Panc1 (cell line): ENCODE results near the gene KATNAL2. TPM values are rescaled to one million over a fixed set of nuclear protein-coding genes. Genes with fewer than 3 reads are reported as not detected.

Experiments used
- ATAC-seq: fragments of 200-7000 bp; cut with Tn5 transposase; 2 replicates; pipeline ENCODE4 v1.9.1; 2020; ENCODE audit warnings: mild to moderate bottlenecking, moderate library complexity
- BruUV-seq: library from RNA; stranded (reverse); fragments of 400-500 nt; replicated peaks from 2 replicates; lab custom pipeline; 2021; lab: Mats Ljungman, UMichigan
- CTCF ChIA-PET: fragments of 300-600 bp; sonication (Branson Sonifier 250); formaldehyde crosslinking; loops from one replicate; lab custom pipeline; 2022; ENCODE audit warnings: antibody characterized with exemption; lab: Charles Lee
- POLR2A ChIA-PET: fragments of 300-600 bp; sonication (Branson Sonifier 250); formaldehyde crosslinking; loops from one replicate; lab custom pipeline; 2022; ENCODE audit warnings: antibody characterized with exemption; lab: Charles Lee
- DNase-seq: peaks from one replicate; pipeline ENCODE4 v3.0.0-alpha.2; 2010; ENCODE audit warnings: low read depth, low spot score
- H3K27ac ChIP-seq: 2 replicates; pipeline ENCODE4 v1.5.1; 2011; ENCODE audit warnings: mild to moderate bottlenecking, low read length, inconsistent platforms
- H3K27me3 ChIP-seq: fragments of 200-500 bp; sonication (Bioruptor generic); 2 replicates; pipeline ENCODE4 v1.6.0; 2014; ENCODE audit warnings: low read length, inconsistent platforms; ENCODE audit not compliant: control insufficient read depth, insufficient read depth
- H3K36me3 ChIP-seq: fragments of 200-500 bp; sonication (Bioruptor generic); 2 replicates; pipeline ENCODE4 v1.5.1; 2014; ENCODE audit warnings: inconsistent platforms, mild to moderate bottlenecking, low read length, moderate library complexity; ENCODE audit not compliant: control insufficient read depth, insufficient read depth
- H3K4me1 ChIP-seq: 2 replicates; pipeline ENCODE4 v1.5.1; 2011; ENCODE audit warnings: inconsistent platforms, mild to moderate bottlenecking, low read length, moderate library complexity; ENCODE audit not compliant: control insufficient read depth, insufficient read depth
- H3K4me3 ChIP-seq, 2 experiments: 2 replicates each; pipeline ENCODE4 v1.5.1; 2011 to 2012; ENCODE audit warnings: low read depth in 2 of 2, low read length in 2 of 2, mild to moderate bottlenecking in 2 of 2, inconsistent platforms in 1 of 2, moderate library complexity in 1 of 2
- H3K9me3 ChIP-seq: fragments of 200-500 bp; sonication (Bioruptor generic); 2 replicates; pipeline ENCODE4 v1.5.1; 2014; ENCODE audit warnings: low read depth, mild to moderate bottlenecking, inconsistent platforms, low read length, moderate library complexity; ENCODE audit not compliant: control insufficient read depth, insufficient read depth
- POLR2AphosphoS5 ChIP-seq: IDR thresholded peaks from 2 replicates; pipeline ENCODE4 v1.6.1; 2012; ENCODE audit warnings: mild to moderate bottlenecking, low read depth, low read length, moderate library complexity
- SIN3A ChIP-seq: IDR thresholded peaks from 2 replicates; pipeline ENCODE4 v1.6.1; 2012; ENCODE audit warnings: low read depth, mild to moderate bottlenecking, low read length, moderate library complexity, borderline replicate concordance; ENCODE audit not compliant: insufficient read depth
- TCF7L2 ChIP-seq: IDR thresholded peaks from 2 replicates; pipeline ENCODE4 v1.6.1; 2011; ENCODE audit warnings: mild to moderate bottlenecking, low read depth, low read length, inconsistent platforms
- in situ Hi-C: cut with HindIII; loops from 2 replicates; pipeline ENCODE4 v1.10.0; 2016; ENCODE audit warnings: low sequenced_read_pairs, low pct_unique_long_range_greater_than_20kb
- intact Hi-C: fragments of 100-400 bp; cut with micrococcal nuclease; formaldehyde crosslinking; loops from one replicate; pipeline ENCODE4 v1.10.0; 2022; ENCODE audit not compliant: unreplicated experiment
- total RNA-seq: library from RNA; stranded (reverse); gene quantifications from one replicate; pipeline ENCODE4 v1.2.1, GENCODE V29; 2021; ENCODE audit not compliant: unreplicated experiment
- TF ChIP-seq, protein P1 (sequence below): fragments of 450-650 bp; IDR thresholded peaks from 2 replicates; pipeline ENCODE4 v1.5.1; 2017; ENCODE audit warnings: mild to moderate bottlenecking
- TF ChIP-seq, protein P2 (sequence below), 2 experiments: IDR thresholded peaks; 2 replicates each; pipeline ENCODE4 v1.6.1; 2011 to 2012; ENCODE audit warnings: low read depth in 2 of 2, control low read depth in 1 of 2, low read length in 1 of 2, mild to moderate bottlenecking in 1 of 2, moderate library complexity in 1 of 2; ENCODE audit not compliant: insufficient read depth in 1 of 2

Gene KATNAL2
- total RNA-seq, 1 experiment from 2014 or later: 2.6 TPM

DNA sequence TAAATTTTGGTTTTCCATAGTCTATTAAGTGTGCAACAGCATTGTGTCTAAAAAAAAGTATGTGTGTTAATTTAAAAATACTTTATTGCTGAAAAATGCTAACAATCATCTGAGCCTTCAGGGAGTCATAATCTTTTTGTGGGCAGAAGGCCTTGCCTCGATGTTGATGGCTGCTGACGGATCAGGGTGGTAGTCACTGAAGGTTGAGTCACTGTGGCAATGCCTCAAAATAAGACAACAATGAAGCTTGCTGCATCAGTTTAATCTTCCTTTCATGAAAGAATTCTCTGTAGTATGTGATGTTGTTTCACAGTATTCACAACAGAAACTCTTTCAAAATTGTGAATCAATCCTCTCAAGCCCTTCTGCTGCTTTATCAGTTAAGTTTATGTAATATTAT is 201.6 kb downstream of the KATNAL2 start:
- Histone ChIP-seq H3K27me3 (no peaks in the 10 kb centered on the region), H3K36me3 (no peaks in the 10 kb centered on the region), H3K9me3 (no peaks in the 10 kb centered on the region), H3K4me1 (no peaks in the 10 kb centered on the region), H3K27ac (no peak overlapping the region), H3K4me3 (no peak overlapping the region)
- DNase-seq (no peak), ATAC-seq (no peak)
- CTCF ChIA-PET: no interaction called here
- BruUV-seq: no TSS peak
- intact Hi-C loops: no loop called here
- TF ChIP-seq, protein P1, sequence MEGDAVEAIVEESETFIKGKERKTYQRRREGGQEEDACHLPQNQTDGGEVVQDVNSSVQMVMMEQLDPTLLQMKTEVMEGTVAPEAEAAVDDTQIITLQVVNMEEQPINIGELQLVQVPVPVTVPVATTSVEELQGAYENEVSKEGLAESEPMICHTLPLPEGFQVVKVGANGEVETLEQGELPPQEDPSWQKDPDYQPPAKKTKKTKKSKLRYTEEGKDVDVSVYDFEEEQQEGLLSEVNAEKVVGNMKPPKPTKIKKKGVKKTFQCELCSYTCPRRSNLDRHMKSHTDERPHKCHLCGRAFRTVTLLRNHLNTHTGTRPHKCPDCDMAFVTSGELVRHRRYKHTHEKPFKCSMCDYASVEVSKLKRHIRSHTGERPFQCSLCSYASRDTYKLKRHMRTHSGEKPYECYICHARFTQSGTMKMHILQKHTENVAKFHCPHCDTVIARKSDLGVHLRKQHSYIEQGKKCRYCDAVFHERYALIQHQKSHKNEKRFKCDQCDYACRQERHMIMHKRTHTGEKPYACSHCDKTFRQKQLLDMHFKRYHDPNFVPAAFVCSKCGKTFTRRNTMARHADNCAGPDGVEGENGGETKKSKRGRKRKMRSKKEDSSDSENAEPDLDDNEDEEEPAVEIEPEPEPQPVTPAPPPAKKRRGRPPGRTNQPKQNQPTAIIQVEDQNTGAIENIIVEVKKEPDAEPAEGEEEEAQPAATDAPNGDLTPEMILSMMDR: no peak
- TF ChIP-seq TCF7L2: no peak
- TF ChIP-seq SIN3A: no peak
- no peak for TF ChIP-seq POLR2AphosphoS5
- TF ChIP-seq, protein P2, sequence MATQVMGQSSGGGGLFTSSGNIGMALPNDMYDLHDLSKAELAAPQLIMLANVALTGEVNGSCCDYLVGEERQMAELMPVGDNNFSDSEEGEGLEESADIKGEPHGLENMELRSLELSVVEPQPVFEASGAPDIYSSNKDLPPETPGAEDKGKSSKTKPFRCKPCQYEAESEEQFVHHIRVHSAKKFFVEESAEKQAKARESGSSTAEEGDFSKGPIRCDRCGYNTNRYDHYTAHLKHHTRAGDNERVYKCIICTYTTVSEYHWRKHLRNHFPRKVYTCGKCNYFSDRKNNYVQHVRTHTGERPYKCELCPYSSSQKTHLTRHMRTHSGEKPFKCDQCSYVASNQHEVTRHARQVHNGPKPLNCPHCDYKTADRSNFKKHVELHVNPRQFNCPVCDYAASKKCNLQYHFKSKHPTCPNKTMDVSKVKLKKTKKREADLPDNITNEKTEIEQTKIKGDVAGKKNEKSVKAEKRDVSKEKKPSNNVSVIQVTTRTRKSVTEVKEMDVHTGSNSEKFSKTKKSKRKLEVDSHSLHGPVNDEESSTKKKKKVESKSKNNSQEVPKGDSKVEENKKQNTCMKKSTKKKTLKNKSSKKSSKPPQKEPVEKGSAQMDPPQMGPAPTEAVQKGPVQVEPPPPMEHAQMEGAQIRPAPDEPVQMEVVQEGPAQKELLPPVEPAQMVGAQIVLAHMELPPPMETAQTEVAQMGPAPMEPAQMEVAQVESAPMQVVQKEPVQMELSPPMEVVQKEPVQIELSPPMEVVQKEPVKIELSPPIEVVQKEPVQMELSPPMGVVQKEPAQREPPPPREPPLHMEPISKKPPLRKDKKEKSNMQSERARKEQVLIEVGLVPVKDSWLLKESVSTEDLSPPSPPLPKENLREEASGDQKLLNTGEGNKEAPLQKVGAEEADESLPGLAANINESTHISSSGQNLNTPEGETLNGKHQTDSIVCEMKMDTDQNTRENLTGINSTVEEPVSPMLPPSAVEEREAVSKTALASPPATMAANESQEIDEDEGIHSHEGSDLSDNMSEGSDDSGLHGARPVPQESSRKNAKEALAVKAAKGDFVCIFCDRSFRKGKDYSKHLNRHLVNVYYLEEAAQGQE (IDR thresholded peaks at IDR 0.05; ENCODE audit: insufficient read depth in 1 of 2, low read depth in 2 of 2, low read length in 1 of 2): no peak
- POLR2A ChIA-PET: no interaction called here
- in situ Hi-C loops: no loop called here

DNA sequence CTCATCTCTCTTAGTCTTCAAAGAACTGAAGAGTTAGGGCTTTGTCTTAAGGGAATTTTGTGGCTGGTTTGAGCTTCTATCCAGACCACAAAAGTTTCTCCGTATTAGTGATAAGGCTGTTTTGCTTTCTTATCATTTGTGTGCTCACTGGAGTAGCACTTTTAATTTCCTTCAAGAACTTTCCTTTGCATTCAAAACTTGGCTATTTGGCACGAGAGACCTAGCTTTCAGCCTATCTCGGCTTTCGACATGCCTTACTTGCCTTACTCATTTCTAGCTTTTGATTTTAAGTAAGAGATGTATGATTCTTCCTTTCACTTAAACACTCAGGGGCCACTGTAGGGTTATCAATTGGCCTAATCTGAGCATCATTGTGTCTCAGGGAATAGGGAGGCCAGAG is 203.0 kb downstream of the KATNAL2 start:
- H3K27me3 ChIP-seq: no peaks in the 10 kb centered on the region
- TF ChIP-seq, protein P2 (IDR thresholded peaks at IDR 0.05; ENCODE audit: insufficient read depth in 1 of 2, low read depth in 2 of 2, low read length in 1 of 2): no peak
- TF ChIP-seq SIN3A (no peak), POLR2AphosphoS5 (no peak), TCF7L2 (no peak)
- TF ChIP-seq, protein P1: no peak
- BruUV-seq: no TSS peak
- H3K4me1 ChIP-seq: no peaks in the 10 kb centered on the region
- in situ Hi-C loops (no loop called here), intact Hi-C loops (no loop called here)
- POLR2A ChIA-PET: no interaction called here
- no peak overlapping the region for H3K27ac ChIP-seq
- CTCF ChIA-PET: no interaction called here
- DNase-seq: no peak
- ATAC-seq: no peak
- no peak overlapping the region for H3K4me3 ChIP-seq
- H3K36me3 ChIP-seq: no peaks in the 10 kb centered on the region
- H3K9me3 ChIP-seq: no peaks in the 10 kb centered on the region
